Activated CD4-positive, alpha-beta memory T cell treated with anti-CD3 and anti-CD28 coated beads, Interleukin-2, amount 10 ng/mL, durations not matched to agents 7 days and 5 days (primary cell): ENCODE data around the gene ATG3. TPM values are rescaled to one million over a fixed set of nuclear protein-coding genes. Genes with fewer than 3 reads are reported as not detected.
"Not testable (repeated sequence)": the region's sequence is repeated elsewhere in the genome, so short reads cannot be mapped to it uniquely, and the experiment has no call there.

Source experiments
- CTCF ChIA-PET: fragments of 350-600 bp; sonication (Branson Sonifier 250); formaldehyde crosslinking; loops from one replicate; lab custom pipeline; 2021; ENCODE audit warnings: antibody characterized with exemption, inconsistent platforms; lab: Charles Lee
- POLR2A ChIA-PET: fragments of 350-600 bp; sonication (Branson Sonifier 250); formaldehyde crosslinking; loops from one replicate; lab custom pipeline; 2021; ENCODE audit warnings: antibody characterized with exemption; lab: Charles Lee
- DNase-seq: peaks from one replicate; pipeline ENCODE4 v3.0.0-alpha.2; 2020
- H3K27ac Mint-ChIP-seq: one replicate; pipeline ENCODE4 v1.8.0; 2021; ENCODE audit warnings: mild to moderate bottlenecking, mixed read lengths
- H3K27me3 Mint-ChIP-seq: one replicate; pipeline ENCODE4 v1.8.0; 2021; ENCODE audit warnings: mixed read lengths
- H3K36me3 Mint-ChIP-seq: one replicate; pipeline ENCODE4 v1.8.0; 2021; ENCODE audit warnings: low read depth, mixed read lengths
- H3K4me1 Mint-ChIP-seq: one replicate; pipeline ENCODE4 v1.8.0; 2021; ENCODE audit warnings: mixed read lengths
- H3K4me3 Mint-ChIP-seq: one replicate; pipeline ENCODE4 v1.8.0; 2021; ENCODE audit warnings: mild to moderate bottlenecking, mixed read lengths
- H3K9me3 Mint-ChIP-seq: one replicate; pipeline ENCODE4 v1.8.0; 2021; ENCODE audit warnings: mixed read lengths
- total RNA-seq, 2 experiments: library from RNA; stranded (reverse); gene quantifications; one replicate each; pipeline ENCODE4 v1.2.3, GENCODE V29; 2021

Gene ATG3
- total RNA-seq, 2 experiments from 2014 or later = 74.8 to 75.3 TPM

DNA sequence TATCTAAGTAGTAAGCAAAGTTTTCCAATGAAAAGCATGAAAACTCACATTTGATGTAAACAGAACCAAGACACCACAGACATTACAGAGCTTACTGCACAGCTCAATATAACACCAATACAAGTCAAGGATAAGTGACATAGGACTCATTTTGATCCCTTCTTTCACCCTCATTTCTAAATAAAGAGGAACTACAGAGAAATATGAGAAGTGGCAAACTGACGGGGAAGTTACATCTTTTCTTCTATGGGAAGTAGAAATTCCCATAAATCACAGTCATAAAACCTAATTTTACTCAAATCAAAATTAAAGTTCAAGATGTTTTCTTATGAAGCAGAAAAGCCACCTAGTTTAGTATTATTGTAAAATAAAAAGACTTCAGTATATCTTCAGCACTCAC, 3.8 kb downstream of the ATG3 start:
- Mint-ChIP-seq H3K27ac (no peak overlapping the region), H3K4me1 (peaks cover 46% of the 10 kb centered on the region), H3K4me3 (no peak overlapping the region), H3K36me3 (peaks cover 50% of the 10 kb centered on the region), H3K9me3 (no peaks in the 10 kb centered on the region), H3K27me3 (no peaks in the 10 kb centered on the region)
- POLR2A ChIA-PET = no interaction called here
- DNase-seq = no peak
- CTCF ChIA-PET = interaction anchor here (1.8 kb wide), 1 partner anchor 9 kb away, joined by 4 read pairs; no protein-coding TSS in a partner anchor

- H3K4me3 Mint-ChIP-seq = no peak overlapping the region
- DNase-seq = no peak
- peaks cover 44% of the 10 kb centered on the region for H3K4me1 Mint-ChIP-seq
- peaks cover 5% of the 10 kb centered on the region for H3K9me3 Mint-ChIP-seq
- CTCF ChIA-PET = interaction anchor here (1.0 kb wide), 1 partner anchor 27 kb away, joined by 3 read pairs; no protein-coding TSS in a partner anchor
- no peak overlapping the region for H3K27ac Mint-ChIP-seq
- H3K36me3 Mint-ChIP-seq = peaks cover 67% of the 10 kb centered on the region
- no peaks in the 10 kb centered on the region for H3K27me3 Mint-ChIP-seq
- POLR2A ChIA-PET = no interaction called here
Observed at GRCh38 chr3:112555535-112556170, 6.1 kb downstream of the ATG3 start.

GRCh38 chr3:112550859-112551258, 10.9 kb downstream of the ATG3 start:
- Mint-ChIP-seq H3K4me3 (no peak overlapping the region), H3K4me1 (peaks cover 21% of the 10 kb centered on the region), H3K36me3 (peaks cover 60% of the 10 kb centered on the region), H3K9me3 (peaks cover 5% of the 10 kb centered on the region), H3K27me3 (no peaks in the 10 kb centered on the region), H3K27ac (no peak overlapping the region)
- ChIA-PET CTCF (no interaction called here), POLR2A (no interaction called here)
- DNase-seq = no peak

DNA sequence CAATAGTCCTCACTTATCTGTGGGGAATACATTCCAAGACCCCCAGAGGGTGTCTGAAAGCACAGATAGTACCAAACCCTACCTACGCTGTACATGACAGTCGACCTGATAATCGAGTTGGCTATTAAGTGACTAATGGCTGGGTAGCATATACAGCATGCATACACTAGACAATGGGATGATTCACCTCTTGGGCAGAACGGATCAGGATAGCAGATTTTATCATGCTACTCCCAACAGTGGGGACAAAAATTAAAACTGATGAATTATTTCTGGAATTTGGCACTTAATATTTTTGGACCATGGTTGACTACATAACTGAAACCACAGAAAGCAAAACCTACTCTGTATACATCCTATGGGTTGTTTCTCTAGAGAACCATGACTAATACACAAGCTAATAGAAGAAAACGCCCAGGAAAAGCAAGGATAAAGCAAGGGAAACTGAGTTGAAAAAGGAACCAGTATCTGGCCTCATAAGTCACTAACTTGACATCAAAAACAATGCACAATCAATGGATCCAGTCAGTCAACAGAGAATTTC, 15.5 kb downstream of the ATG3 start:
- H3K4me1 Mint-ChIP-seq = peaks cover 7% of the 10 kb centered on the region
- no peaks in the 10 kb centered on the region for H3K27me3 Mint-ChIP-seq
- H3K27ac Mint-ChIP-seq = no peak overlapping the region
- no peak for DNase-seq
- ChIA-PET CTCF (no interaction called here), POLR2A (no interaction called here)
- H3K4me3 Mint-ChIP-seq = no peak overlapping the region
- H3K36me3 Mint-ChIP-seq = peaks cover 48% of the 10 kb centered on the region
- H3K9me3 Mint-ChIP-seq = no peaks in the 10 kb centered on the region

- Mint-ChIP-seq H3K27me3 (no peaks in the 10 kb centered on the region), H3K9me3 (no peaks in the 10 kb centered on the region), H3K4me3 (no peak overlapping the region), H3K27ac (no peak overlapping the region), H3K4me1 (peaks cover 20% of the 10 kb centered on the region), H3K36me3 (peaks cover 61% of the 10 kb centered on the region)
- no peak for DNase-seq
- POLR2A ChIA-PET = no interaction called here
- CTCF ChIA-PET = interaction anchor here (1.2 to 1.4 kb wide), 2 partner anchors 9 to 194 kb away, joined by 3 read pairs; no protein-coding TSS in a partner anchor
Observed at GRCh38 chr3:112539825-112540650, 21.7 kb downstream of the ATG3 start.

GRCh38 chr3:112531358-112531781, 30.4 kb downstream of the ATG3 start:
- Mint-ChIP-seq H3K4me1 (peaks cover under 1% of the 10 kb centered on the region), H3K4me3 (no peak overlapping the region), H3K9me3 (no peaks in the 10 kb centered on the region), H3K36me3 (peaks cover 52% of the 10 kb centered on the region), H3K27me3 (no peaks in the 10 kb centered on the region), H3K27ac (no peak overlapping the region)
- CTCF ChIA-PET = interaction anchor here (0.7 to 1.4 kb wide), 8 partner anchors 9 to 420 kb away, joined by 3 to 11 read pairs (median 3); partner anchors contain the start of genes CD200 and SLC9C1
- no peak for DNase-seq
- POLR2A ChIA-PET = no interaction called here

GRCh38 chr3:112530573-112530972, 31.2 kb downstream of the ATG3 start:
- Mint-ChIP-seq H3K4me1 (no peaks in the 10 kb centered on the region), H3K27ac (no peak overlapping the region), H3K27me3 (no peaks in the 10 kb centered on the region), H3K36me3 (peaks cover 47% of the 10 kb centered on the region), H3K9me3 (no peaks in the 10 kb centered on the region), H3K4me3 (no peak overlapping the region)
- ChIA-PET CTCF (interaction anchor here (0.7 to 1.4 kb wide), 6 partner anchors 37 to 419 kb away, joined by 3 to 11 read pairs (median 4); partner anchors contain the start of genes CD200 and SLC9C1), POLR2A (no interaction called here)
- DNase-seq = no peak

GRCh38 chr3:112524127-112524526, 37.6 kb downstream of the ATG3 start:
- Mint-ChIP-seq H3K36me3 (peaks cover 12% of the 10 kb centered on the region), H3K4me1 (peaks cover 11% of the 10 kb centered on the region)
- H3K27me3 Mint-ChIP-seq, POLR2A ChIA-PET, H3K9me3 Mint-ChIP-seq, DNase-seq, H3K27ac Mint-ChIP-seq, CTCF ChIA-PET, H3K4me3 Mint-ChIP-seq: not testable (repeated sequence)

GRCh38 chr3:112519424-112520001, 42.2 kb downstream of the ATG3 start:
- H3K27ac Mint-ChIP-seq = no peak overlapping the region
- H3K4me3 Mint-ChIP-seq = no peak overlapping the region
- DNase-seq = peak; percentile 33

GRCh38 chr3:112518970-112519369, 42.8 kb downstream of the ATG3 start:
- peaks cover 13% of the 10 kb centered on the region for H3K36me3 Mint-ChIP-seq
- POLR2A ChIA-PET, H3K4me3 Mint-ChIP-seq, H3K27me3 Mint-ChIP-seq, H3K27ac Mint-ChIP-seq, DNase-seq, H3K9me3 Mint-ChIP-seq: not testable (repeated sequence)
- peaks cover 34% of the 10 kb centered on the region for H3K4me1 Mint-ChIP-seq
- CTCF ChIA-PET = interaction anchor here (1.0 to 2.4 kb wide), 7 partner anchors 12 to 407 kb away, joined by 3 to 14 read pairs (median 6); partner anchors contain the start of genes CD200 and SLC9C1

More at GRCh38 chr3:112519424-112520001, 42.2 kb downstream of the ATG3 start:
- Mint-ChIP-seq H3K27me3 (no peaks in the 10 kb centered on the region), H3K4me1 (peaks cover 31% of the 10 kb centered on the region), H3K36me3 (peaks cover 12% of the 10 kb centered on the region), H3K9me3 (no peaks in the 10 kb centered on the region)
- POLR2A ChIA-PET = no interaction called here
- CTCF ChIA-PET = interaction anchor here (0.7 to 2.4 kb wide), 18 partner anchors 13 to 422 kb away, joined by 3 to 21 read pairs (median 4); partner anchors contain the start of genes BTLA, CD200 and SLC9C1

DNA sequence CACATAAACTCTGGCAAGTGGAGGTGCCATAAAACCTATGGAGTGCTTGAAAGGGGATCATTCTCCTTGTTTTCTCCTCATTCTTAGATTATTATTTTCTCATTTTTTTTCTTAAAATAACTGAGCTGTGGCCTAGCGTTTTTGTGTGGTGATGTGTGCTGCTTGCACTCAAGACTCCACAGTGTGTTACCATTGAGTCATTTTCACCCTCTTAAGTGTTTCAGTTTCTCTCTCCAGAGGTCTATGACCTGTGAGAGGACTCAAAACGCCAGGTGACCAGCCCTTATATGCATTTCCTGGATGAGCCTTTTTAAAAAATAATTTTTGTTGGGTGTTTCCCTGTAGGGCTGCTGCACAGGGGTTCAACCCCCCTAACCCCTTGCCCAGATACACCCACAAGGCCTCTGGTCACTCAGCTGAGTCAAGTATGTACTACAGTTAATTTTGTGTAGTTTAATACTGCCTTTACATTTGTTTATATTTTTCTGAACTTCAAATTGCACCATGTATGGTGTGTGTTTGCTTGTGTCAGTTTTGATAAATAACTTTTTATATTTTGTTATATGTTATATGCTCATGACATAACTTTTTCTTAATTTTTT, 47.1 kb downstream of the ATG3 start:
- Mint-ChIP-seq H3K27me3 (no peaks in the 10 kb centered on the region), H3K36me3 (peaks cover 24% of the 10 kb centered on the region), H3K27ac (peak overlapping the region; percentile 69), H3K4me1 (peaks cover 37% of the 10 kb centered on the region), H3K4me3 (no peak overlapping the region), H3K9me3 (peaks cover 9% of the 10 kb centered on the region)
- peak; percentile 54 for DNase-seq
- ChIA-PET CTCF (interaction anchor here (1.0 to 2.4 kb wide), 6 partner anchors 15 to 403 kb away, joined by 3 to 13 read pairs (median 4); partner anchors contain the start of genes BTLA and CD200), POLR2A (interaction anchor here (0.6 to 3.1 kb wide), 7 partner anchors 15 to 182 kb away, joined by 3 to 25 read pairs (median 4); partner anchors contain the start of genes ATG3, BTLA, CD200 and SLC35A5)

DNA sequence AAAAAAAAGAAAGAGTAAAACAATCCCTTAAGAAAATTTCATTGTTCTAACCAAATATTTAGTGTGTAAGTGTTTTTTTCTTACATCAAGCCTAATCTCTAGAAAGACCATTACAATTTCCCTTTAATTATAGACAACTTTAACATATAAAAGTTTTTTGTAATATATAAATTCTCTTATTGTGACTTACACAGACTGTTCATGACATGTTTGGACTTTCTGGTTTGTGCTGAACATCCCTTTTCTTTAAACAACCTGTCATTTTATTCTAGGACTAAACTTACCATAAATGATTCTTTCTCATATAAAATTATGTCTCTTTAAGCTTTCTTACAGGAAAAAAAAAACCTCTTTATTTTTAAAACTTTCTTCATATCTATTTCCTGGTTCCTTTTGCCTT, 49.4 kb downstream of the ATG3 start:
- H3K4me3 Mint-ChIP-seq = no peak overlapping the region
- ChIA-PET CTCF (interaction anchor here (0.7 to 1.0 kb wide), 2 partner anchors 14 to 179 kb away, joined by 3 to 4 read pairs; partner anchors contain the start of gene CD200), POLR2A (no interaction called here)
- peaks cover 15% of the 10 kb centered on the region for H3K9me3 Mint-ChIP-seq
- no peak overlapping the region for H3K27ac Mint-ChIP-seq
- DNase-seq = no peak
- no peaks in the 10 kb centered on the region for H3K27me3 Mint-ChIP-seq
- H3K4me1 Mint-ChIP-seq = peaks cover 24% of the 10 kb centered on the region
- peaks cover 22% of the 10 kb centered on the region for H3K36me3 Mint-ChIP-seq
